ENCODE results near the gene GALNT9. TPM values are rescaled to one million over a fixed set of nuclear protein-coding genes. Genes with fewer than 3 reads are reported as not detected.

Gene GALNT9
- polyA plus RNA-seq, 1 donor from 2014 or later, result 13.5 TPM

- H3K36me3 ChIP-seq (ENCODE audit: insufficient read depth, low read length), result no peaks in the 10 kb centered on the region
- no peaks in the 10 kb centered on the region for H4K20me1 ChIP-seq (ENCODE audit: insufficient read depth)
- no peak overlapping the region for H3K4me2 ChIP-seq (ENCODE audit: low read length)
- no peak overlapping the region for H3K9ac ChIP-seq (ENCODE audit: low read length)
- no peaks in the 10 kb centered on the region for H3K9me3 ChIP-seq (ENCODE audit: low read length)
- no peaks in the 10 kb centered on the region for H3K9me2 ChIP-seq (ENCODE audit: insufficient read depth, low read length)
- H2AFZ ChIP-seq (ENCODE audit: low read depth, low read length), result no peak overlapping the region
- no peaks in the 10 kb centered on the region for H3K79me2 ChIP-seq (replicated peaks; ENCODE audit: insufficient read depth, low read length)
- H3F3A ChIP-seq (ENCODE audit: insufficient read depth, low read length, poor library complexity, severe bottlenecking), result no peaks in the 10 kb centered on the region
- H3K27ac ChIP-seq (ENCODE audit: low read length), result no peak overlapping the region
- no peak overlapping the region for H3K4me3 ChIP-seq (ENCODE audit: low read length)
- TF ChIP-seq EZH2 (IDR thresholded peaks at IDR 0.05; ENCODE audit: borderline replicate concordance, insufficient read depth, low read length, poor library complexity, severe bottlenecking), result no peak
- TF ChIP-seq REST (IDR thresholded peaks at IDR 0.05; ENCODE audit: borderline replicate concordance), result no peak
- TF ChIP-seq MXI1 (conservative IDR thresholded peaks at IDR 0.05; ENCODE audit: poor library complexity, severe bottlenecking), result no peak
- no peak for TF ChIP-seq SMC3 (conservative IDR thresholded peaks at IDR 0.05; ENCODE audit: poor library complexity)
- no peak for TF ChIP-seq RAD21 (conservative IDR thresholded peaks at IDR 0.05)
- TF ChIP-seq EP300 (conservative IDR thresholded peaks at IDR 0.05; ENCODE audit: poor library complexity, severe bottlenecking), result no peak
- no peak for TF ChIP-seq CTCF (IDR thresholded peaks at IDR 0.05; ENCODE audit: poor library complexity, severe bottlenecking)
- no peak for TF ChIP-seq TAF1 (IDR thresholded peaks at IDR 0.05; ENCODE audit: low read depth)
- no peak for TF ChIP-seq POLR2AphosphoS5 (IDR thresholded peaks at IDR 0.05)
- no peaks in the 10 kb centered on the region for H3K27me3 ChIP-seq (ENCODE audit: insufficient read depth, low read depth, low read length)
Observed at GRCh38 chr12:132217371-132217770, 112.0 kb downstream of the GALNT9 start.

GRCh38 chr12:132216354-132216987 lies 112.9 kb downstream of the GALNT9 start:
- Histone ChIP-seq H3K36me3 (ENCODE audit: insufficient read depth, low read length) (no peaks in the 10 kb centered on the region), H3K79me2 (replicated peaks; ENCODE audit: insufficient read depth, low read length) (no peaks in the 10 kb centered on the region), H4K20me1 (ENCODE audit: insufficient read depth) (no peaks in the 10 kb centered on the region), H3K4me2 (ENCODE audit: low read length) (no peak overlapping the region), H3K4me3 (ENCODE audit: low read length) (no peak overlapping the region), H3K9me2 (ENCODE audit: insufficient read depth, low read length) (no peaks in the 10 kb centered on the region), H3K27ac (ENCODE audit: low read length) (no peak overlapping the region), H2AFZ (ENCODE audit: low read depth, low read length) (no peak overlapping the region), H3F3A (ENCODE audit: insufficient read depth, low read length, poor library complexity, severe bottlenecking) (no peaks in the 10 kb centered on the region), H3K27me3 (ENCODE audit: insufficient read depth, low read depth, low read length) (no peaks in the 10 kb centered on the region), H3K9me3 (ENCODE audit: low read length) (no peaks in the 10 kb centered on the region), H3K9ac (ENCODE audit: low read length) (no peak overlapping the region)
- TF ChIP-seq SMC3 (conservative IDR thresholded peaks at IDR 0.05; ENCODE audit: poor library complexity) (no peak), MXI1 (conservative IDR thresholded peaks at IDR 0.05; ENCODE audit: poor library complexity, severe bottlenecking) (no peak), TAF1 (IDR thresholded peaks at IDR 0.05; ENCODE audit: low read depth) (no peak), CTCF (IDR thresholded peaks at IDR 0.05; ENCODE audit: poor library complexity, severe bottlenecking) (no peak), REST (IDR thresholded peaks at IDR 0.05; ENCODE audit: borderline replicate concordance) (no peak), POLR2AphosphoS5 (IDR thresholded peaks at IDR 0.05) (no peak), RAD21 (conservative IDR thresholded peaks at IDR 0.05) (no peak), EP300 (conservative IDR thresholded peaks at IDR 0.05; ENCODE audit: poor library complexity, severe bottlenecking) (no peak), EZH2 (IDR thresholded peaks at IDR 0.05; ENCODE audit: borderline replicate concordance, insufficient read depth, low read length, poor library complexity, severe bottlenecking) (no peak)
